ENCODE measurements around the gene POLR3K.

The POLR3K gene

GRCh38 chr16:60929-61878, 7.8 kb upstream of the POLR3K start:
- in situ Hi-C loops (cut with HindIII; ENCODE audit: low sequenced_read_pairs), result no loop called here
- H3K4me3 ChIP-seq (ENCODE audit: low read depth, low read length), result no peak overlapping the region
- no peak for TF ChIP-seq CTCF (IDR thresholded peaks at IDR 0.05; ENCODE audit: low read depth, low read length, missing control alignments)
- DNase-seq (ENCODE audit: low read depth), result no peak

- in situ Hi-C loops (cut with HindIII; ENCODE audit: low sequenced_read_pairs), result no loop called here
- DNase-seq (ENCODE audit: low read depth), result no peak
- no peak for TF ChIP-seq CTCF (IDR thresholded peaks at IDR 0.05; ENCODE audit: low read depth, low read length, missing control alignments)
- H3K4me3 ChIP-seq (ENCODE audit: low read depth, low read length), result no peak overlapping the region
Observed at GRCh38 chr16:60166-60565, 6.8 kb upstream of the POLR3K start.

GRCh38 chr16:59440-60059, 6.1 kb upstream of the POLR3K start:
- in situ Hi-C loops (cut with HindIII; ENCODE audit: low sequenced_read_pairs), result no loop called here
- H3K4me3 ChIP-seq (ENCODE audit: low read depth, low read length), result no peak overlapping the region
- no peak for DNase-seq (ENCODE audit: low read depth)
- no peak for TF ChIP-seq CTCF (IDR thresholded peaks at IDR 0.05; ENCODE audit: low read depth, low read length, missing control alignments)

GRCh38 chr16:58491-59439, 5.4 kb upstream of the POLR3K start:
- DNase-seq (ENCODE audit: low read depth), result no peak
- no peak for TF ChIP-seq CTCF (IDR thresholded peaks at IDR 0.05; ENCODE audit: low read depth, low read length, missing control alignments)
- in situ Hi-C loops (cut with HindIII; ENCODE audit: low sequenced_read_pairs), result no loop called here
- H3K4me3 ChIP-seq (ENCODE audit: low read depth, low read length), result no peak overlapping the region

GRCh38 chr16:57711-58110, 4.3 kb upstream of the POLR3K start:
- H3K4me3 ChIP-seq (ENCODE audit: low read depth, low read length), result no peak overlapping the region
- no peak for DNase-seq (ENCODE audit: low read depth)
- TF ChIP-seq CTCF (IDR thresholded peaks at IDR 0.05; ENCODE audit: low read depth, low read length, missing control alignments), result no peak
- in situ Hi-C loops (cut with HindIII; ENCODE audit: low sequenced_read_pairs), result no loop called here
